ENCODE data around the gene GMDS.
"Not testable (repeated sequence)": the region's sequence is repeated elsewhere in the genome, so short reads cannot be mapped to it uniquely, and the experiment has no call there.

The GMDS gene

GRCh38 chr6:1670711-1671462 is 574.5 kb downstream of the GMDS start:
- DNase-seq (ENCODE audit: low spot score), result no peak

GRCh38 chr6:1669996-1670395 is 575.4 kb downstream of the GMDS start:
- TF ChIP-seq CTCF (IDR thresholded peaks at IDR 0.05; ENCODE audit: extremely low read depth, missing control alignments), result no peak

More at GRCh38 chr6:1670711-1671462, 574.5 kb downstream of the GMDS start:
- no peak for TF ChIP-seq CTCF (IDR thresholded peaks at IDR 0.05; ENCODE audit: extremely low read depth, missing control alignments)

GRCh38 chr6:1668456-1668855 is 576.9 kb downstream of the GMDS start:
- DNase-seq (ENCODE audit: low spot score), result not testable (repeated sequence)

More at GRCh38 chr6:1669996-1670395, 575.4 kb downstream of the GMDS start:
- DNase-seq (ENCODE audit: low spot score), result no peak

GRCh38 chr6:1667805-1668175 is 577.6 kb downstream of the GMDS start:
- DNase-seq (ENCODE audit: low spot score), result no peak
- no peak for TF ChIP-seq CTCF (IDR thresholded peaks at IDR 0.05; ENCODE audit: extremely low read depth, missing control alignments)

GRCh38 chr6:1667012-1667804 is 578.2 kb downstream of the GMDS start:
- no peak for TF ChIP-seq CTCF (IDR thresholded peaks at IDR 0.05; ENCODE audit: extremely low read depth, missing control alignments)
- no peak for DNase-seq (ENCODE audit: low spot score)

- no peak for TF ChIP-seq CTCF (IDR thresholded peaks at IDR 0.05; ENCODE audit: extremely low read depth, missing control alignments)
- DNase-seq (ENCODE audit: low spot score), result peak; percentile 70
Observed at GRCh38 chr6:1665214-1665613, 580.2 kb downstream of the GMDS start.

- no peak for TF ChIP-seq CTCF (IDR thresholded peaks at IDR 0.05; ENCODE audit: extremely low read depth, missing control alignments)
Observed at GRCh38 chr6:1664329-1664728, 581.1 kb downstream of the GMDS start.

More at GRCh38 chr6:1664329-1664728, 581.1 kb downstream of the GMDS start:
- no peak for DNase-seq (ENCODE audit: low spot score)

All from GM20000 (cell line).